ENCODE results near the gene WFDC6.

WFDC6 gene

GRCh38 chr20:45564760-45565276, 25.5 kb upstream of the WFDC6 start:
- Histone ChIP-seq H3K9ac (ENCODE audit: low read depth, low read length, poor library complexity, severe bottlenecking) (no peak overlapping the region), H3K36me3 (ENCODE audit: insufficient read depth, low read length) (no peaks in the 10 kb centered on the region), H3K27me3 (ENCODE audit: insufficient read depth, low read length, poor library complexity, severe bottlenecking) (no peaks in the 10 kb centered on the region), H3K4me2 (ENCODE audit: low read depth, low read length, poor library complexity, severe bottlenecking) (no peak overlapping the region), H4K20me1 (ENCODE audit: insufficient read depth, low read length, poor library complexity, severe bottlenecking) (no peaks in the 10 kb centered on the region), H2AFZ (ENCODE audit: low read length) (no peak overlapping the region), H3F3A (ENCODE audit: low read depth) (no peaks in the 10 kb centered on the region), H3K9me3 (ENCODE audit: insufficient read depth, low read depth, low read length) (no peaks in the 10 kb centered on the region), H3K79me2 (ENCODE audit: insufficient read depth, low read length) (no peaks in the 10 kb centered on the region), H3K4me3 (ENCODE audit: low read length, poor library complexity, severe bottlenecking) (no peak overlapping the region), H3K9me2 (replicated peaks; ENCODE audit: low read depth, low read length) (no peaks in the 10 kb centered on the region), H3K4me1 (ENCODE audit: insufficient read depth, low read length, poor library complexity, severe bottlenecking) (no peaks in the 10 kb centered on the region)
- TF ChIP-seq, protein P1, sequence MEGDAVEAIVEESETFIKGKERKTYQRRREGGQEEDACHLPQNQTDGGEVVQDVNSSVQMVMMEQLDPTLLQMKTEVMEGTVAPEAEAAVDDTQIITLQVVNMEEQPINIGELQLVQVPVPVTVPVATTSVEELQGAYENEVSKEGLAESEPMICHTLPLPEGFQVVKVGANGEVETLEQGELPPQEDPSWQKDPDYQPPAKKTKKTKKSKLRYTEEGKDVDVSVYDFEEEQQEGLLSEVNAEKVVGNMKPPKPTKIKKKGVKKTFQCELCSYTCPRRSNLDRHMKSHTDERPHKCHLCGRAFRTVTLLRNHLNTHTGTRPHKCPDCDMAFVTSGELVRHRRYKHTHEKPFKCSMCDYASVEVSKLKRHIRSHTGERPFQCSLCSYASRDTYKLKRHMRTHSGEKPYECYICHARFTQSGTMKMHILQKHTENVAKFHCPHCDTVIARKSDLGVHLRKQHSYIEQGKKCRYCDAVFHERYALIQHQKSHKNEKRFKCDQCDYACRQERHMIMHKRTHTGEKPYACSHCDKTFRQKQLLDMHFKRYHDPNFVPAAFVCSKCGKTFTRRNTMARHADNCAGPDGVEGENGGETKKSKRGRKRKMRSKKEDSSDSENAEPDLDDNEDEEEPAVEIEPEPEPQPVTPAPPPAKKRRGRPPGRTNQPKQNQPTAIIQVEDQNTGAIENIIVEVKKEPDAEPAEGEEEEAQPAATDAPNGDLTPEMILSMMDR (conservative IDR thresholded peaks at IDR 0.05; ENCODE audit: low read length) = no peak
- no peak for TF ChIP-seq EZH2phosphoT487 (IDR thresholded peaks at IDR 0.05; ENCODE audit: borderline replicate concordance)

- H3K4me1 ChIP-seq (ENCODE audit: insufficient read depth, low read length, poor library complexity, severe bottlenecking) = no peaks in the 10 kb centered on the region
- no peak overlapping the region for H3K9ac ChIP-seq (ENCODE audit: low read depth, low read length, poor library complexity, severe bottlenecking)
- no peaks in the 10 kb centered on the region for H3F3A ChIP-seq (ENCODE audit: low read depth)
- H3K4me2 ChIP-seq (ENCODE audit: low read depth, low read length, poor library complexity, severe bottlenecking) = no peak overlapping the region
- no peaks in the 10 kb centered on the region for H3K9me2 ChIP-seq (replicated peaks; ENCODE audit: low read depth, low read length)
- no peak overlapping the region for H3K4me3 ChIP-seq (ENCODE audit: low read length, poor library complexity, severe bottlenecking)
- no peaks in the 10 kb centered on the region for H4K20me1 ChIP-seq (ENCODE audit: insufficient read depth, low read length, poor library complexity, severe bottlenecking)
- no peaks in the 10 kb centered on the region for H3K36me3 ChIP-seq (ENCODE audit: insufficient read depth, low read length)
- H2AFZ ChIP-seq (ENCODE audit: low read length) = no peak overlapping the region
- H3K9me3 ChIP-seq (ENCODE audit: insufficient read depth, low read depth, low read length) = no peaks in the 10 kb centered on the region
- H3K27me3 ChIP-seq (ENCODE audit: insufficient read depth, low read length, poor library complexity, severe bottlenecking) = no peaks in the 10 kb centered on the region
- TF ChIP-seq EZH2phosphoT487 (IDR thresholded peaks at IDR 0.05; ENCODE audit: borderline replicate concordance) = no peak
- TF ChIP-seq, protein P1 (conservative IDR thresholded peaks at IDR 0.05; ENCODE audit: low read length) = no peak
- H3K79me2 ChIP-seq (ENCODE audit: insufficient read depth, low read length) = no peaks in the 10 kb centered on the region
These were observed 15.9 kb upstream of the WFDC6 start for GRCh38 chr20:45555198-45555597.

DNA sequence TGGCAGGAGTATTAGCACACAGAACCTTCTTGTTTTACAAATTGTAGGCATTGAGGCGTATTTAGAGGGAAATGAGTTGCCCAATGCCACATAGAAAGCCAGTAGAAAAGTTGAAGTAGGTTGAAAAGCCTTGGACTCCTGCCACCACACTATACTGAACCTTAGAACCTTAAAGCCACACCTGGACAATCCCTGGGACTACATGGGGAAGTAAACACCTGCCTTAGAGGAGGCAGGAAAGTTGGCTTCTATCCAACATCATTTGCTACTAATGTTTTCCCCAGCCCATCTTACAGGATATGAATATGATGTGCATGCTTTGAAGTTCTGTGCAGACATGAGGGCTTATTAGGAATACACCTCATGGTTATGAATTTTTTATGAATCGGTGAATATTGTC, 13.2 kb upstream of the WFDC6 start:
- no peaks in the 10 kb centered on the region for H3K9me3 ChIP-seq (ENCODE audit: insufficient read depth, low read depth, low read length)
- H3K9ac ChIP-seq (ENCODE audit: low read depth, low read length, poor library complexity, severe bottlenecking) = no peak overlapping the region
- H3K79me2 ChIP-seq (ENCODE audit: insufficient read depth, low read length) = no peaks in the 10 kb centered on the region
- no peak overlapping the region for H3K4me3 ChIP-seq (ENCODE audit: low read length, poor library complexity, severe bottlenecking)
- no peaks in the 10 kb centered on the region for H3K4me1 ChIP-seq (ENCODE audit: insufficient read depth, low read length, poor library complexity, severe bottlenecking)
- no peaks in the 10 kb centered on the region for H3F3A ChIP-seq (ENCODE audit: low read depth)
- H3K27me3 ChIP-seq (ENCODE audit: insufficient read depth, low read length, poor library complexity, severe bottlenecking) = no peaks in the 10 kb centered on the region
- H3K9me2 ChIP-seq (replicated peaks; ENCODE audit: low read depth, low read length) = no peaks in the 10 kb centered on the region
- no peak overlapping the region for H3K4me2 ChIP-seq (ENCODE audit: low read depth, low read length, poor library complexity, severe bottlenecking)
- no peaks in the 10 kb centered on the region for H4K20me1 ChIP-seq (ENCODE audit: insufficient read depth, low read length, poor library complexity, severe bottlenecking)
- no peak for TF ChIP-seq EZH2phosphoT487 (IDR thresholded peaks at IDR 0.05; ENCODE audit: borderline replicate concordance)
- TF ChIP-seq, protein P1 (conservative IDR thresholded peaks at IDR 0.05; ENCODE audit: low read length) = no peak
- H2AFZ ChIP-seq (ENCODE audit: low read length) = no peak overlapping the region
- H3K36me3 ChIP-seq (ENCODE audit: insufficient read depth, low read length) = no peaks in the 10 kb centered on the region
